B cell (primary cell): ENCODE measurements around the gene IGSF22. TPM values are rescaled to one million over a fixed set of nuclear protein-coding genes. Genes with fewer than 3 reads are reported as not detected.

Experiments used
- ATAC-seq: fragments of 200-7000 bp; cut with Tn5 transposase; one replicate; pipeline ENCODE4 v1.10.0; 2021; ENCODE audit warnings: low read depth, mild to moderate bottlenecking, moderate number of reproducible peaks, moderate library complexity
- CTCF ChIA-PET: fragments of 350-600 bp; sonication (Branson Sonifier 250); formaldehyde crosslinking; loops from one replicate; lab custom pipeline; 2021; ENCODE audit warnings: antibody characterized with exemption, inconsistent platforms; lab: Charles Lee
- POLR2A ChIA-PET: fragments of 350-600 bp; sonication (Branson Sonifier 250); formaldehyde crosslinking; loops from one replicate; lab custom pipeline; 2021; ENCODE audit warnings: antibody characterized with exemption; lab: Charles Lee
- DNase-seq: peaks from one replicate; pipeline ENCODE4 v3.0.0; 2013
- H2AFZ ChIP-seq: 2 replicates; pipeline ENCODE4 v1.6.1; 2012; ENCODE audit warnings: mild to moderate bottlenecking, low read depth, low read length; ENCODE audit not compliant: insufficient read depth, poor library complexity, severe bottlenecking
- H3K27ac ChIP-seq, 2 donors: 1 replicate in 1 of 2; 2 replicates in 1 of 2; pipeline ENCODE4 v1.5.1; 2012 to 2013; ENCODE audit warnings: low read length in 2 of 2, mild to moderate bottlenecking in 2 of 2, moderate library complexity in 1 of 2
- H3K27me3 ChIP-seq, 4 experiments: fragments of 200-600 bp in 1 of 4; sonication (generic) in 1 of 4; replicated peaks in 1 of 4; 1 replicate in 2 of 4; 2 replicates in 2 of 4; pipeline versions ENCODE4 v1.6.1 to v1.7.0; 2013 to 2016; ENCODE audit warnings: low read length in 3 of 4, mild to moderate bottlenecking in 2 of 4, mixed read lengths in 1 of 4, moderate library complexity in 1 of 4; ENCODE audit not compliant: insufficient read depth in 4 of 4, control insufficient read depth in 3 of 4; ENCODE audit errors: control extremely low read depth in 1 of 4
- H3K36me3 ChIP-seq, 2 experiments: replicated peaks in 1 of 2; 1 replicate in 1 of 2; 2 replicates in 1 of 2; pipeline versions ENCODE4 v1.6.1 to v1.7.1; 2013; ENCODE audit warnings: low read length in 1 of 2; ENCODE audit not compliant: insufficient read depth in 2 of 2, control insufficient read depth in 1 of 2; ENCODE audit errors: control extremely low read depth in 1 of 2, extremely low read depth in 1 of 2
- H3K4me1 ChIP-seq, 2 donors: fragments of 200-600 bp in 1 of 2; sonication (generic) in 1 of 2; 1 replicate in 1 of 2; 2 replicates in 1 of 2; pipeline versions ENCODE4 v1.5.1 to v1.6.1; 2013 to 2017; ENCODE audit warnings: low read length in 2 of 2; ENCODE audit not compliant: control insufficient read depth in 2 of 2, insufficient read depth in 2 of 2
- H3K4me2 ChIP-seq: replicated peaks from 2 replicates; pipeline ENCODE3; 2012; ENCODE audit warnings: mild to moderate bottlenecking, low read depth, low read length; ENCODE audit not compliant: poor library complexity, severe bottlenecking
- H3K4me3 ChIP-seq, 5 experiments: fragments of 200-600 bp in 1 of 5; sonication (generic) in 1 of 5; 1 replicate in 3 of 5; 2 replicates in 2 of 5; pipeline versions ENCODE4 v1.5.1 to v1.7.0; 2011 to 2016; ENCODE audit warnings: low read length in 4 of 5, mild to moderate bottlenecking in 4 of 5, low read depth in 2 of 5, control low read depth in 1 of 5, moderate library complexity in 1 of 5; ENCODE audit not compliant: insufficient read depth in 1 of 5; ENCODE audit errors: control extremely low read depth in 1 of 5, extremely low read depth in 1 of 5
- H3K79me2 ChIP-seq: fragments of 200-600 bp; sonication (generic); one replicate; pipeline ENCODE4 v1.6.0; 2016; ENCODE audit warnings: low read length; ENCODE audit not compliant: control insufficient read depth, insufficient read depth
- H3K9ac ChIP-seq: fragments of 200-600 bp; sonication (generic); 2 replicates; pipeline ENCODE4 v1.6.1; 2017; ENCODE audit warnings: mild to moderate bottlenecking, low read length, moderate library complexity
- H3K9me3 ChIP-seq, 3 donors: one replicate each; pipeline versions ENCODE4 v1.6.1 to v1.7.1; 2013; ENCODE audit warnings: low read length in 2 of 3; ENCODE audit not compliant: control insufficient read depth in 2 of 3, insufficient read depth in 1 of 3; ENCODE audit errors: control extremely low read depth in 1 of 3
- H4K20me1 ChIP-seq: 2 replicates; pipeline ENCODE4 v1.6.0; 2012; ENCODE audit warnings: mild to moderate bottlenecking, low read length; ENCODE audit not compliant: insufficient read depth, control insufficient read depth, poor library complexity, severe bottlenecking
- H3K27ac Mint-ChIP-seq: one replicate; pipeline ENCODE4 v1.8.0; 2021; ENCODE audit warnings: mixed read lengths
- H3K27me3 Mint-ChIP-seq: one replicate; pipeline ENCODE4 v1.8.0; 2021; ENCODE audit warnings: mixed read lengths
- H3K4me1 Mint-ChIP-seq: one replicate; pipeline ENCODE4 v1.8.0; 2021; ENCODE audit warnings: mixed read lengths
- H3K4me3 Mint-ChIP-seq: one replicate; pipeline ENCODE4 v1.8.0; 2021; ENCODE audit warnings: mixed read lengths
- H3K9me3 Mint-ChIP-seq: one replicate; pipeline ENCODE4 v1.8.0; 2022; ENCODE audit warnings: mixed read lengths; ENCODE audit not compliant: insufficient read depth
- EZH2 ChIP-seq: IDR thresholded peaks from 2 replicates; pipeline ENCODE4 v1.6.1; 2012; ENCODE audit warnings: borderline replicate concordance, low read depth, mild to moderate bottlenecking, moderate library complexity, low read length; ENCODE audit not compliant: insufficient read depth, poor library complexity, severe bottlenecking
- WGBS: methylation state at CpG from one replicate; pipeline ENCODE4 v1.1.5; 2013; ENCODE audit warnings: missing lambda C conversion rate; ENCODE audit not compliant: insufficient coverage; 5-methylcytosine and 5-hydroxymethylcytosine counted together
- intact Hi-C: fragments of 100-400 bp; cut with micrococcal nuclease; formaldehyde crosslinking; loops from one replicate; pipeline ENCODE4 v1.10.0; 2022
- polyA plus RNA-seq: library from polyadenylated mRNA; depleted of rRNA; stranded (reverse); fragments of >200 nt; gene quantifications from 2 replicates; pipeline ENCODE4 v1.2.3, GENCODE V29; 2012
- total RNA-seq, 2 donors: library from RNA; stranded (reverse); fragments of 120-200 nt in 1 of 2; gene quantifications; 1 replicate in 1 of 2; 2 replicates in 1 of 2; pipeline versions ENCODE4 v1.2.3 to v1.2.4, GENCODE V29; 2013 to 2022
- TF ChIP-seq, protein P1 (sequence below): fragments of 200-600 bp; IDR thresholded peaks from one replicate; pipeline ENCODE4 v1.8.0; 2022; ENCODE audit warnings: antibody characterized with exemption, mild to moderate bottlenecking

Gene IGSF22
- total and polyA plus RNA-seq, 2 donors (not counting 1 experiment from before 2014, with no cell fraction given): 0.91 to 2.6 TPM

DNA sequence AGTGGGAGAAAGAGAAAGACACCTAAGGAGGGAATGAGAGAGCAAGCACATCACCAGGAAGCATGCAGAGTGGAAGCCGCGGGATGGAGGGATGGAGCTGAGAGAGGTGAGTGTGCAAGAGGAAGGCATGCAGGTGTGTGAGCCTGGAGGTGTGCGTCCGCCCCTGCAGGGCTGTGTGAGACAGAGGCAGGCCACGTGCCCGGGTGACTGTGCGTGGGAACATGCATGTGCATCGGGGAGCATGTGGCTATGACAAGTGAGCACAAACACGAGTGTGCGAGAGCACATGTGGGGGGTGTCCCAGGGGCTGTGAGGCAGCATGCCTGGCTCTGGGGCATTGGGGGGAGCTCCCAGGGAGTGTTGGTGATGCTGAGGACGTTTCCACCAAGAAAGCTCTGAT lies 35.8 kb upstream of the IGSF22 start:
- intact Hi-C loops: no loop called here
- 89% methylated on average over 11 of the region's 11 CpGs for WGBS
- Histone ChIP-seq H3K27me3 (no peaks in the 10 kb centered on the region), H3K27ac (no peak overlapping the region), H3K9me3 (no peaks in the 10 kb centered on the region), H3K36me3 (no peaks in the 10 kb centered on the region), H3K4me1 (no peaks in the 10 kb centered on the region), H3K4me2 (no peak overlapping the region), H2AFZ (no peak overlapping the region), H3K9ac (no peak overlapping the region), H4K20me1 (no peaks in the 10 kb centered on the region), H3K79me2 (no peaks in the 10 kb centered on the region), H3K4me3 (no peak overlapping the region)
- H3K4me3 Mint-ChIP-seq: no peak overlapping the region
- H3K27me3 Mint-ChIP-seq: peaks cover 5% of the 10 kb centered on the region
- peaks cover 3% of the 10 kb centered on the region for H3K4me1 Mint-ChIP-seq
- no peaks in the 10 kb centered on the region for H3K9me3 Mint-ChIP-seq
- no peak for DNase-seq
- CTCF ChIA-PET: interaction anchor here (1.1 kb wide), 1 partner anchor 31 kb away, joined by 3 read pairs; no protein-coding TSS in a partner anchor
- no peak for TF ChIP-seq EZH2
- TF ChIP-seq, protein P1, sequence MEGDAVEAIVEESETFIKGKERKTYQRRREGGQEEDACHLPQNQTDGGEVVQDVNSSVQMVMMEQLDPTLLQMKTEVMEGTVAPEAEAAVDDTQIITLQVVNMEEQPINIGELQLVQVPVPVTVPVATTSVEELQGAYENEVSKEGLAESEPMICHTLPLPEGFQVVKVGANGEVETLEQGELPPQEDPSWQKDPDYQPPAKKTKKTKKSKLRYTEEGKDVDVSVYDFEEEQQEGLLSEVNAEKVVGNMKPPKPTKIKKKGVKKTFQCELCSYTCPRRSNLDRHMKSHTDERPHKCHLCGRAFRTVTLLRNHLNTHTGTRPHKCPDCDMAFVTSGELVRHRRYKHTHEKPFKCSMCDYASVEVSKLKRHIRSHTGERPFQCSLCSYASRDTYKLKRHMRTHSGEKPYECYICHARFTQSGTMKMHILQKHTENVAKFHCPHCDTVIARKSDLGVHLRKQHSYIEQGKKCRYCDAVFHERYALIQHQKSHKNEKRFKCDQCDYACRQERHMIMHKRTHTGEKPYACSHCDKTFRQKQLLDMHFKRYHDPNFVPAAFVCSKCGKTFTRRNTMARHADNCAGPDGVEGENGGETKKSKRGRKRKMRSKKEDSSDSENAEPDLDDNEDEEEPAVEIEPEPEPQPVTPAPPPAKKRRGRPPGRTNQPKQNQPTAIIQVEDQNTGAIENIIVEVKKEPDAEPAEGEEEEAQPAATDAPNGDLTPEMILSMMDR: no peak
- ATAC-seq: no peak
- no peak overlapping the region for H3K27ac Mint-ChIP-seq
- POLR2A ChIA-PET: no interaction called here

DNA sequence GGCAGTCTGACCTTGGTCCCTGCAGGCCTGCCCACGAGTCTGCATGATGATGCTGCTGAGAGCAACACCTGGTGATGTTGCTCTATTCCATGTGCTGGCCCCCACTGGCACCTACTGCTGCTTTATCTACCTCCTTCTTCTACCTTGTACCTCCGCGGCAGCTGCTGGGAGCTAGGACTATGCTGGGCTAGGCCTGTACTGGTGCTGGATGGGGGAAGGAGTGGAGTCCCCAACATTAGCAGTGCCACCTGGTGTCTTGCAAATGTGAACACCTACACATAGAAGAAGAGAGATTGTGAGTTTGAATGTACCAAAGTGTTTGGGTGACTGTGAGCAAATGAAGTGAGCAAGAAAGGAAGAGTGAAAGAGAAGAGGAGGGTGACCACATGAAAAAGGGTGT lies 35.2 kb upstream of the IGSF22 start:
- intact Hi-C loops: no loop called here
- Histone ChIP-seq H3K27me3 (no peaks in the 10 kb centered on the region), H3K36me3 (no peaks in the 10 kb centered on the region), H2AFZ (no peak overlapping the region), H3K4me2 (no peak overlapping the region), H3K4me1 (no peaks in the 10 kb centered on the region), H3K4me3 (no peak overlapping the region), H3K9ac (no peak overlapping the region), H3K9me3 (no peaks in the 10 kb centered on the region), H4K20me1 (no peaks in the 10 kb centered on the region), H3K79me2 (no peaks in the 10 kb centered on the region), H3K27ac (no peak overlapping the region)
- H3K27ac Mint-ChIP-seq: no peak overlapping the region
- no peaks in the 10 kb centered on the region for H3K9me3 Mint-ChIP-seq
- ChIA-PET POLR2A (no interaction called here), CTCF (interaction anchor here (2.9 kb wide), 1 partner anchor 645 kb away, joined by 8 read pairs; no protein-coding TSS in a partner anchor)
- TF ChIP-seq, protein P1: no peak
- no peak for TF ChIP-seq EZH2
- ATAC-seq (no peak), DNase-seq (no peak)
- peaks cover 3% of the 10 kb centered on the region for H3K4me1 Mint-ChIP-seq
- H3K27me3 Mint-ChIP-seq: peaks cover 5% of the 10 kb centered on the region
- 80% methylated on average over 1 of the region's 3 CpGs for WGBS
- no peak overlapping the region for H3K4me3 Mint-ChIP-seq
